Colon (tissue), 2 donors: Measurements from ENCODE around the gene TMEM8B.

ENCODE experiments used
- FAIRE-seq: peaks from 2 replicates; lab custom pipeline; 2012; peaks lifted over from hg19 to GRCh38; lab: Jason Lieb, UNC
- donor health status: control.
- donor health status: control.

TMEM8B gene

GRCh38 chr9:35842020-35842745 lies 13.2 kb downstream of the TMEM8B start:
- FAIRE-seq = no peak

- FAIRE-seq = no peak
Observed at GRCh38 chr9:35842795-35843194, 13.8 kb downstream of the TMEM8B start.

GRCh38 chr9:35844628-35845270 lies 15.7 kb downstream of the TMEM8B start:
- FAIRE-seq = no peak

DNA sequence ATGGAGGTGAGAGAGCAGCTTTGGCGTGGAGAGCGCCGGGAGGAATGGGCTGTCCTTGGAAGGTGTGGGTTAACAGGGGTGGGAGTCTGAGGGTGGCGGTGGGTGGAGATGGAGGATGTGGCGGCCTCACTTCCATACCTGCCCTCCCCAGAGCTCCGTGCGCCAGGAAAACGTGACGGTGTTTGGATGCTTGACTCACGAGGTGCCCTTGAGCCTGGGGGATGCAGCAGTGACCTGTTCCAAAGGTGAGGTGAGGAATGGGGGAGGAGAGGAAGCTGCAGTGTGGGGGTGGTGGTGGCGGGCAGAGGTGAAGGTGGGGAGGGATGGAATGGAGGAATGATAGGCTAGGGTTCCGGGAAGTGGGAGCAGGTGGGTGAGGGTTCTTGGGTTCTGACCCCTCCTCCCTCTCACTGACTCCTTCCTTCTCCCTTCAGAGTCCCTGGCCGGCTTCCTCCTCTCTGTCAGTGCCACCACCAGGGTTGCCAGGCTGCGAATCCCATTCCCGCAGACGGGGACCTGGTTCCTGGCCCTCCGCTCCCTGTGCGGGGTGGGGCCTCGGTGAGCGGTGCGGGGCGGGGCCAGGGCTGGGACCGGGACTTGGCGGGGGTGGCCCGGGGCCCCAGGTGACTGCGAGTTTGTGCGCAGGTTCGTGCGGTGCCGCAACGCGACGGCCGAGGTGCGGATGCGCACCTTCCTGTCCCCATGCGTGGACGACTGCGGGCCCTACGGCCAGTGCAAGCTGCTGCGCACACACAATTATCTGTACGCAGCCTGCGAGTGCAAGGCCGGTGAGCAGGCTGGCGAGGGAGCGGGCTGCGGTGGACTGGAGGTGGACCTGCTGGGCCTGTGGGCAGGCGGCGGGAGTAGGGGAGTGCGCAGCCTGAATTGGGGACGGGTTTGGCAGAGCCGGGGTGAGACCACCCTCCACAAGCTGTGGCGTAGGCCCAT lies 17.1 kb downstream of the TMEM8B start:
- no peak for FAIRE-seq

- FAIRE-seq = no peak
Observed at GRCh38 chr9:35847792-35848572, 19.0 kb downstream of the TMEM8B start.

- FAIRE-seq = no peak
Observed at GRCh38 chr9:35852267-35852815, 23.3 kb downstream of the TMEM8B start.

- no peak for FAIRE-seq
Observed at GRCh38 chr9:35852876-35853865, 24.1 kb downstream of the TMEM8B start.

DNA sequence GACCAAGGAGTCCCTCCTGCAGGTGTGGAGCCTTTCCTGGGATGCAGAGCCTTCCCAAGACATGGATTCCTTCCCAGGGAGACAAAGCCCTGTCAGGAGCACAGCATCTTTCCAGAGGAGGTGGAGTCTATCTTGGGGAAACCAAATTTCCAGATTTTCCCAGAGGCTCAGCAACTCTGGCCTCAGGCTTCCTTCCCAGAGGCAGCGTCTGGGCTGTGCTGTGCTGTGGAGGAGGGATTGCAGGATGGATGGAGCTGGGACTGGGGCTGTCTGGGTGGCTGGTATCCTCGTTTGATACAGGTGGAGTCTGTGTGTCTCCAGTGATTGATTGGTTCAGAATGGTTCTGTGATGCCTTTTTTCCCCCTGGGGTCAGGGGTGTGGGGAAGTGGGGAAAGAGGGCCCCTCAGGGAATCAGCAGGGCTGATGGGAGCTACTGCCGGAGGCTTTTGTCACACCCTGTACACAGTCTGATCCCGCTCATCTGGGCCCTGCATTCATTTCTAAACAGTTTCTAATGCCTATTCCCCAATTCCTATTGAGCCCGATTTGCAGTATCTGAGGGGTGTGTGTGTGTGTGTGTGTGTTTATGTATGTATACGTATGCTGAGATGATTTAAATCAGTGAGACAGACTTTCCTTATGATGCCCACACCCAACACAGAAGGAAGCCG lies 25.2 kb downstream of the TMEM8B start:
- FAIRE-seq = no peak

- no peak for FAIRE-seq
Observed at GRCh38 chr9:35856206-35856605, 27.2 kb downstream of the TMEM8B start.

GRCh38 chr9:35856882-35857281 lies 27.9 kb downstream of the TMEM8B start:
- FAIRE-seq = no peak

DNA sequence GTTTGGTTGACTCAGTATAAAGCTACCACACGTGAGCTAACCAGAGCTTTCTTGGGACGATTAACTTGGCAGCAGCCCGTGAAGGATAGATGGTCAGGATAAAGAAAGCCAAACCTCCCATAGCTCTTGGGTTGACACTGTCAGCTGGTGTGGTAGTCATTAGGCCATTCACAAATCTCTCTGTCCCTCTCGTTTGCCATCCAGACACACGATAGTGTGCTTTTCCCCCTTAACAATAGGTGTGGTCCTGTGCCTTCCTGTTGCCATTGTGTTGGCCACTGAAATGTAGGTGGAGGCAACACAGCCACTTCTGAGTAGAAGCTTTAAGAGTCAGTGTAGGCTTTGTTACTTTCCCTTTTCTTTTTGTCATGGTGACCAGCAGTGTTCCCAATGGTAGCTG lies 29.4 kb downstream of the TMEM8B start:
- FAIRE-seq = no peak

- FAIRE-seq = no peak
Observed at GRCh38 chr9:35859310-35859989, 30.4 kb downstream of the TMEM8B start.

DNA sequence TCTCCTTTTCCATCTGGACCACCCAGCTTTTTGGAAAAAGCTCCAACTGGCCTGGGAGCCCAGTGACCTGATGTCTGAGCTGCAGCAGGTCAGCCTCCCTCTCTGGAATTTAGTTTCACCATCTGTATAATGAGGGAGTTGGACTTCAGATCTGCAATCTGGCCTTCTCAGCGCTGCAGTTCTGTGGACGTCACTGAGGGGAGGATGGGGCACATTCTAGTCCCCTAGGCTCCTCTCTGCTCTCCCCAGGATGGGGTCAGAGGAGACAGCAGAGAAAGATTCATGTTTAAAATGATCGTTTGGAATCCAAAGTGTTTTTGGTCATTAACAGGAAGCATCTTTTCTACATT lies 30.9 kb downstream of the TMEM8B start:
- no peak for FAIRE-seq

GRCh38 chr9:35861161-35861897 lies 32.3 kb downstream of the TMEM8B start:
- FAIRE-seq = no peak

DNA sequence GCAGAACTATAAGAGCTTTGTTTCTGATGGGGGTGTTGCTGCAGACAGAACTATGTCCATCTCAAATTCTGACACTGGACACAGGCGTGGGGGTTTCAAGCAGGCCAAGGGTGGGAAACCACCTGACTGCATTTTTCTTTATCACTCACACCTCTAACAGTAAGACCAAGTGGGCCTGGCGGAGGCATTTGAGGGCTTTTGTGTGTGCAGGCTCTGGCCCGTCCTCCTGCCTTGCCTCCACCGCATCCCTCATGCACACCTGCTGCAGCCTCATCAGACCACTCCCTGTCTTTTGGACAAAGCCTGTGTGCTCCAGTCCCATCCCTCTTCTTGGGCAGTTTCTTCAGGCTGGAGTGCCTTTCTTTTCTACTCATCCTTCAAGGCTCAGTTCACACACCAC lies 33.3 kb downstream of the TMEM8B start:
- no peak for FAIRE-seq

GRCh38 chr9:35863583-35863982 lies 34.6 kb downstream of the TMEM8B start:
- FAIRE-seq = no peak

- FAIRE-seq = no peak
Observed at GRCh38 chr9:35864695-35865255, 35.7 kb downstream of the TMEM8B start.

DNA sequence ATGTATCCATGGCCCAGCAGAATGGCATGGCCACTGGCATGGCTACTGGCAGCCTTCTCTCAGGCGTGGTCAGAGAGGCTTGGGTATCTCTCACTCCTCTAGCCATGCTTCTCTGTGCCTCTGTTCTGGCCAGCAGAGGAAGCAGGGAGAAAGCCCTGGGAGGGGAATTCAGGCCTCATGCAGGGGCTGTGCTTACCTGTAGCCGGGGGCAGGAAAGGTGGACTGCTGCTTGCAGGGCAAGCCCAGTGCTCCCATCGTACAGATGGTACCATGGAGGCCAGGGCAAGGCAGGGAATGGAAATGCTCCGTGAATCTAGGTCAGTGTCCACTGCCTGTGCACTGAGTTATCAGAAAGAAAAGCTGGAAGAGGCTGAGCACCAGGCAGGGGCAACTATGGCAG lies 38.5 kb downstream of the TMEM8B start:
- FAIRE-seq = no peak
